Activated naive CD4-positive, alpha-beta T cell treated with anti-CD3 and anti-CD28 coated beads, Interleukin-2, amount 50 U/mL, for 72 hours (primary cell): ENCODE measurements around the gene NCF2. TPM values are rescaled to one million over a fixed set of nuclear protein-coding genes. Genes with fewer than 3 reads are reported as not detected.
A peak's percentile ranks its signal among the peaks of the same experiment; 100 is the strongest.
"Not testable (repeated sequence)": the region's sequence is repeated elsewhere in the genome, so short reads cannot be mapped to it uniquely, and the experiment has no call there.

Source experiments
- ATAC-seq, 2 donors: fragments of 150-1000 bp; cut with Tn5 transposase; 2 replicates each; pipeline ENCODE4 v1.10.0; 2021; ENCODE audit warnings: mild to moderate bottlenecking in 2 of 2, moderate library complexity in 2 of 2
- DNase-seq, 2 donors: peaks; one replicate each; pipeline ENCODE4 v3.0.0; 2021 to 2022; ENCODE audit warnings: low spot score in 2 of 2
- H3K27ac Mint-ChIP-seq, 2 donors: one replicate each; pipeline ENCODE4 v1.8.0; 2022; ENCODE audit warnings: mild to moderate bottlenecking in 2 of 2, mixed read lengths in 2 of 2
- H3K36me3 Mint-ChIP-seq, 2 donors: one replicate each; pipeline ENCODE4 v1.8.0; 2022; ENCODE audit warnings: mixed read lengths in 2 of 2
- H3K9me3 Mint-ChIP-seq, 2 donors: one replicate each; pipeline ENCODE4 v1.8.0; 2022; ENCODE audit warnings: mixed read lengths in 2 of 2
- total RNA-seq, 2 donors: library from RNA; stranded (reverse); gene quantifications; one replicate each; pipeline ENCODE4 v1.2.3, GENCODE V29; 2022

Gene NCF2, protein sequence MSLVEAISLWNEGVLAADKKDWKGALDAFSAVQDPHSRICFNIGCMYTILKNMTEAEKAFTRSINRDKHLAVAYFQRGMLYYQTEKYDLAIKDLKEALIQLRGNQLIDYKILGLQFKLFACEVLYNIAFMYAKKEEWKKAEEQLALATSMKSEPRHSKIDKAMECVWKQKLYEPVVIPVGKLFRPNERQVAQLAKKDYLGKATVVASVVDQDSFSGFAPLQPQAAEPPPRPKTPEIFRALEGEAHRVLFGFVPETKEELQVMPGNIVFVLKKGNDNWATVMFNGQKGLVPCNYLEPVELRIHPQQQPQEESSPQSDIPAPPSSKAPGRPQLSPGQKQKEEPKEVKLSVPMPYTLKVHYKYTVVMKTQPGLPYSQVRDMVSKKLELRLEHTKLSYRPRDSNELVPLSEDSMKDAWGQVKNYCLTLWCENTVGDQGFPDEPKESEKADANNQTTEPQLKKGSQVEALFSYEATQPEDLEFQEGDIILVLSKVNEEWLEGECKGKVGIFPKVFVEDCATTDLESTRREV
- 1 to 10 TPM; 4.3 to 9.1 TPM for total RNA-seq

DNA sequence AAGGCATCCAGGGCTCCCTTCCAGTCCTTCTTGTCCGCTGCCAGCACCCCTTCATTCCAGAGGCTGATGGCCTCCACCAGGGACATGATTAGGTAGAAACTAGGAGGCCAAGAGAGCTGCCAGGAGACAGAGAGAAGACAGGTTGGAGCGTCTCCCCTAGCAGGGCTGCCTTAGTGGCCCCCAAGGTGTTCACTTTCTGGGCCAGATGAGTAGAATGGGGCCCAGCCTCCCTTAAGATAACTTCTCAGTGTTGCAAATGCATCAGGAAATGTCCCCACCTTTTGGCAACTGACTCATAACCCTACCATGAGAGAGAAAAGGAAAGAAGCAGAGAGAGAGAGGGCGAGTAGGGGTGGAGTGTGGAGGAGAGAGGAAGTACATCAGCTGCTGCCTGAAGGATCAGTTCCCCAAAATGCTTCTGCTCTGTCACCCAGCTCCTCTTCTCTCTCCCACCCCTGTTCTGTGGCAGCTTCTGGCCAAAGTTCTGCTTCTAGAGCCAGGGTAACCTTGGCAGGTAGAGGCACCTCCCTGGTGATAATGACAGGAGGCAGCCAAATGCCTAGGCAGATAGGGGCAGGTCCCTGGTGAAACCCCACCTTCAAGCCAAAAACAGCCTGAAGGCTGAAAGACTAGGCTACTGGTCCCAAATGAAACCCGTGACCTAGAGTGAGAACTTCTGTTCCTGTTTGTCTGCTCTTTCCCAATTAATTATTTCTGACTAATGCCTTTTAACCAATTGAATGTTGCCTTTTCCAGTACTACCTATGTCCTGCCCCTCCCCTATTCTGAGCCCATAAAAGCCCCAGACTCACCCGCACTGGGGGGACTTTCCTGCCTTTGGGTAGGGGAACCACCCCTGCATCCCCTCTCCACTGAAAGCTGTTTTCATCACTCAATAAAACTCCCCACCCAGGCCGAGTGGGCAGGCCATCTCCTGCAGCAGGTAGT lies at the start of gene NCF2:
Gene NCF2, minus strand, starts transcription at position 216 of the 948 bp plus-strand sequence. Its CDS starts 130 bp downstream, at position 86.
- H3K9me3 Mint-ChIP-seq = no peaks in the 10 kb centered on the region
- peak; percentile 92 to 95 for ATAC-seq
- H3K27ac Mint-ChIP-seq = peak within 1 kb of the TSS; percentile 74 to 84
- no peaks in the 10 kb centered on the region for H3K36me3 Mint-ChIP-seq
- peak; percentile 53 to 61 for DNase-seq

DNA sequence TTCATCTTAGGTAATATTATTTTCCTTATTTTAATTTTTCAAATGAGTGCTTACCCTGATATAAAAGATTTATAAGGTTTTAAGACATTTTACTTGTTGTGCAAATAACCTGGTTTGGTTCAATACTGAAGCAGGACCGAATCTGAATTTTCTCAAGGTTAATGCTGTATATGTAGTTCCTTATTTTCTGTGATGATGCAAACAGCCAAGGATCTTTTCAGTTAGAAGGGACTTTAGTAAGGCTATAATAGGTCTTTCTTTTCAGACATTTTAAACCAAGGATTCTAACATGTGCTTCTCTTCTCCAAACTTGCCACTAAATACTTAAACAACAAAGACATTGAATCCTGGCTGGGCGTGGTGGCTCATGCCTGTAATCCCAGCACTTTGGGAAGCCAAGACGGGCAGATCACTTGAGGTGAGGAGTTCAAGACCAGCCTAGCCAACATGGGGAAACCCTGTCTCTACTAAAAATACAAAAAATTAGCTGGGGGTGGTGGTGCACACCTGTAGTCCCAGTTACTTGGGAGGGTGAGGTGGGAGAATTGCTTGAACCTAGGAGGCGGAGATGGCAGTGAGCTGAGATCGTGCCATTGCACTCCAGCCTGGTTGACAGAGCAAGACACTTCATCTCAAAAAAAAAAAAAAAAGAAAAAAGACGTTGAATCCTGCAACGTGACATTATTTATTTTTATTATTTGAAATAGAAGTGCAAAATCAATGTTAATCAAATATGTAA lies 48.6 kb upstream of the NCF2 start:
- Mint-ChIP-seq H3K36me3 (peaks cover 13 to 22% of the 10 kb centered on the region in 2 donors), H3K27ac (no peak overlapping the region), H3K9me3 (no peaks in the 10 kb centered on the region)
- no peak for DNase-seq
- ATAC-seq = no peak

DNA sequence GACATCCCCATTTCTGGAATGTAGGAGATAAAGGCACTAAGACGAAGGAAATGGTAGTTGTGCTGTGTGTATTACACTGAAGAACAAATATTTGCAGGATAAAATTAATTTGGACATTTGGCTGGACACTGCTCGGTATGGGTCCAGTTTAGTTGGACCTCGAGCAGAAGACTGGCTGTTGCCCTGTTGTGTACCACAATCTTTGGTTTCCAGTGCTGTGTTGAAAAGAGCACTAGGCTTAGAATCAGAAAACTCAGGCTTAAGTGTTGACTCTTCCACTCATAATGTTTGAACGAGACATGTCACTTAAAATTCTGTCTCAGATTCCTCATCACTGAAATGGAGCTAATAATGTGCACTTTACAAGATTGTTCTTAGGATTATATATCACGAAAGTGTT lies 46.5 kb upstream of the NCF2 start:
- DNase-seq = no peak
- Mint-ChIP-seq H3K36me3 (peaks cover 17 to 38% of the 10 kb centered on the region in 2 donors), H3K9me3 (no peaks in the 10 kb centered on the region), H3K27ac (peak overlapping the region; percentile 96 to 100)
- ATAC-seq = no peak

DNA sequence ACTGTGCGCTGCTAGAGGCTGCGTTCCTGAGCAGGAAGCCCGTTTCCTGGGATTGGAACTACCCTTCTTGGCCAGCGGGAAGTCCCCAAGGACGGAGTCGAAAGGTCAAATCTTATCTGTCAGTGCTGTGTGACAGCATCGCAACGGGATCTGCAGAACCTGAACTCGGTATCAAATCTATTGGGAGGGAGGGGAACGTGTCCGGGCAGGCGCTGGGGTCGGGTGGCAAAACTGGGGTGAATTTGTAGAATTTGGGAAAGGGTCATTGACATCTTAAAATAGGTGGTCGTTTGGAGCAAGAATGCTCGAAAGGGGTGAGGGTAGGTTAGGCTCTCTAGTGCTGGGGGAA lies 46.0 kb upstream of the NCF2 start:
- H3K36me3 Mint-ChIP-seq = peaks cover 17 to 41% of the 10 kb centered on the region in 2 donors
- no peak for DNase-seq
- H3K9me3 Mint-ChIP-seq = no peaks in the 10 kb centered on the region
- H3K27ac Mint-ChIP-seq = peak overlapping the region; percentile 96 to 100
- no peak for ATAC-seq

DNA sequence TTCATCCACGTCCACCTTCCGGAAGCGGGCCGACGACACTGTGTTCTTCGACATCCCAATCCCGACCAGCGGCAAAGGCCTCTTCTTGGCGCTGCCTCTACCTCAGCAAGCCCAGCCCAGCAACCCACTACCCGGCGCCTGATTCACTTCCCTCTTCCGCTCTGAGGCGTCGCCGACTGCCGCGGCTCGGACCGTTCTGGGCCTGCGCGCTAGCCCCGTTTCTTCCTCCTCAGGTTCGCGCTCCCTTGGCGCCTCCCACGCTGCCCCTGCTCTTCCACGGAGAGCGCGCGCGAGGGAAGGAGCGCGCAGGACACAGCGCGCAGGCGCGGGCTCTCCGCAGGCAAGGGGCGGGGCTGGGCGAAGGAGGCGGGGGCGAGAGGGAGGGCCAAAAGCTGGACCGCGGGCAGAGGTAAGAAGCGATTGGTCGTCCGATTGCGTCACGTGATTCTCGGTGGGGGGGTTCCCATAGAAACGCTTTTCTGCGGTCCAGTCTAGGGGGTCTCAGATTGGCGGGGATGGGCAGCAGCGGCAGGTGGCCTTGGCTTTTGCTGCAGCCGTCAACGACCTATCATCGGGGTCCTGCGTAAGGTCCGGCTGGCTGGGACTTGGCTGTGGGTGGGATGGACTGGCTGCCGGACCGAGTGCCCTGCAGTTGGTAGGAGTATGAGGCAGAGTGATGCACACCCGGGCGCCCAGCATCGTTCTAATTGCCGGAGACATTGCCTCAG lies 45.5 kb upstream of the NCF2 start, which contains the start of gene ARPC5:
Gene ARPC5, minus strand, starts transcription at position 178 of the 728 bp plus-strand sequence. Its CDS starts 124 bp downstream, at position 54.
- DNase-seq (peak; percentile 97), ATAC-seq (peak; percentile 89 to 92)
- peak within 1 kb of the TSS; percentile 96 to 100 for H3K27ac Mint-ChIP-seq
- H3K36me3 Mint-ChIP-seq = peaks cover 20 to 44% of the 10 kb centered on the region in 2 donors
- no peaks in the 10 kb centered on the region for H3K9me3 Mint-ChIP-seq

DNA sequence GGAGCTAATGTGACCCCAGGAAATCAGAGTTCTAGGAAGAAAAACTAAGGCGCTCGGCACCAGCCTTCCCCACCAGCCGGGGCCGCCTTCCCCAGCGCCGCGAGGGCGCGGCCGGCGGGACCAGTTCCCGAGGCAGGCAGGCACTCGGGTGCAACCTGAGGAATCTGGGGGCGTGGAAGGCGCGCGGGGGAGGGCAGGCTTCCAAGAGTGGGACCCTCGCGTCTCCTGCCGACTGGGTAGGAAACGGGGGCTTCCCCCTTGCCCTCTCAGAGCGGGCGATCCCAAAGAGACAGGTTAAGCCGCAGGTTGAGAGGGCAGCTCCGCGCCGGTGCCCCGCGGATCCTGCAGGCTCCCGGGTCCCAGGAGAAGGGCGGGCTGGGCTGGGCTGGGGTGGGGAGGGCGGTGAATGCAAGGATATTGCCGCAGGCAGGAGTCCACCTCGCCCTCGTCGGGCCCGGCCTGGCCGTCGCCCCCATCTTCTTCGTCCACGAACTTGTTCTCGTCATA lies 44.9 kb upstream of the NCF2 start:
- ATAC-seq (peak in 1 of 2 donors; percentile 3), DNase-seq (peak; percentile 31 to 63)
- H3K27ac Mint-ChIP-seq = peak overlapping the region; percentile 96 to 100
- H3K9me3 Mint-ChIP-seq = no peaks in the 10 kb centered on the region
- H3K36me3 Mint-ChIP-seq = peaks cover 25 to 50% of the 10 kb centered on the region in 2 donors

DNA sequence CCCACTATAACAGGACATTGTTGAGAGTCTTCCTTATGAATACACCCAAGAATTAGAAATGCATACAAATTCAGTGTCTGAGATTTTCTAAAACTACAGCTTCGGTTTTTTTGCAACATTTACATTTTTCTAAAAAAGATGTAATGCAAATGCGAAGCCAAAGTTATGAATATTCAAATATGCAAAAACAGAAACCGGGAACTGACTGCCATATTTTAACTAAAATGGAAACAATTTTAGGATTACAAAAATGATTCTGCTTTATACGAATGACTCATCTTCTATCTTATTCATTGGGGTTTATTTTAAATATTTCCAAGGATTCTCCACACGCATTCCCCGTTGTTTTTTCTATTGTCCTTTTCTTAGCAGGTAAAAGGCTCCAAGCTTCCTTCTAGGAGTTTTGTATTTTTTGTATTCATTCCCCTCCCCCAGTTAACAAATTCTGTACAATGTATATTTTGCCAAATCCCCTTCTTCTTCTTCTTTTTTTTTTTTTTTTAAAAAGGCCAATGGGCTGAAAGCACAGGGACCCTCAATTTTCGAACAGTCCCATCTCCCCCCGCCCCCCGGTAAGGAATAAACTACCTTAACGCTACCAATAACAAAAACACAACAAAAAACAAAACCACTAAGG lies 44.3 kb upstream of the NCF2 start:
- Mint-ChIP-seq H3K9me3 (no peaks in the 10 kb centered on the region), H3K27ac (peak overlapping the region; percentile 96 to 98), H3K36me3 (peaks cover 25 to 56% of the 10 kb centered on the region in 2 donors)
- ATAC-seq (no peak), DNase-seq (no peak)

DNA sequence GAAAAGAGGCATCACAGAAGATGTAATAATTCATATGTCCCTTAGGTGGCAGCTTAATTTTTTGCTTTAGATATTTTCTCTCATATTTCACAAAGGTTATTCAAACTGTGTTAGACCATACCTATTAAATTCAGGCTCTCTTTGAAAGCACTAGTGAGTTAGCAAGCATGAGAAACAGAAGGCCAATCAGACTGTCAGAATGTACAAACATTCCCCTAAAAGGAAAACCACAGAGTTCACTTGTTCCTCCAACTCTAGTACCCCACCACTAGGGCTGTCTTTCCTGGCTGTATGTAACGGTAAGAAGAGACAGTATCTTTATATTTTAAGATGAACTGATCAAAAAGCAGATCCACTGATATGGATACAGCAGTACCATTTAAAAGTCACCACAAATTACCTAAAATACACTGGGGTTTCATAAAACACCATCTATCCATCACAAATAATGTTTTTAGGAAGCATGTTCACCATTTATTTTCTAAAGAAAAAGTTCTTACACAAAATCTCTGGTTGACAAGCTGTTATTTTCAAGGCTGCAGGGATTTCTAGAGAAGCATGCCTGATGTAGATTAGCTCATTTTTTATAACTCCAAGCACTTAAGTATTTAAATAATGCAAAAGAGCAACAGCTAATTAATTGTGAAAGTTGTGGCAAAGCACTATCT lies 43.6 kb upstream of the NCF2 start:
- DNase-seq (peak in 1 of 2 donors; percentile 34), ATAC-seq (peak; percentile 34 to 50)
- peak overlapping the region; percentile 91 to 96 for H3K27ac Mint-ChIP-seq
- H3K9me3 Mint-ChIP-seq = no peaks in the 10 kb centered on the region
- peaks cover 26 to 64% of the 10 kb centered on the region in 2 donors for H3K36me3 Mint-ChIP-seq

DNA sequence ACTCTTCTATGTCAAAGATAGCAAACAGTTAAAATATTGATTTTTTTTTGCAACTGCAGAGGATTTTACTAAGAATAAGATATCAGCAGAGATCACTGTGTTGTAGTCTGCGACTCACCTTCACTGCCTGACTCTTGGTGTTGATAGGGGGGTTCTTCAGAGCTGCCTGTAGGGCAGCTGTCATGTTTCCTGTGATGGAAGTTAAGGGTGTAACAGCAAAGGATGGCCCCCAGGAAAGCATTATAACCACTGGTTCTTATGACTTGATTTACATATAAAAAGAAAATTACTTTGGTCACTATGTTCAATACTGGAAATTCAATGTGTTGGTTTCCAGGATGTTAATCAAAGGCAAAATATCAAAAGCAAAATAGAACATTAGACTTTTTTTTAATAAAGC lies 42.7 kb upstream of the NCF2 start:
- DNase-seq (no peak), ATAC-seq (no peak)
- Mint-ChIP-seq H3K36me3 (peaks cover 31 to 71% of the 10 kb centered on the region in 2 donors), H3K9me3 (no peaks in the 10 kb centered on the region), H3K27ac (peak overlapping the region; percentile 20 to 96)

DNA sequence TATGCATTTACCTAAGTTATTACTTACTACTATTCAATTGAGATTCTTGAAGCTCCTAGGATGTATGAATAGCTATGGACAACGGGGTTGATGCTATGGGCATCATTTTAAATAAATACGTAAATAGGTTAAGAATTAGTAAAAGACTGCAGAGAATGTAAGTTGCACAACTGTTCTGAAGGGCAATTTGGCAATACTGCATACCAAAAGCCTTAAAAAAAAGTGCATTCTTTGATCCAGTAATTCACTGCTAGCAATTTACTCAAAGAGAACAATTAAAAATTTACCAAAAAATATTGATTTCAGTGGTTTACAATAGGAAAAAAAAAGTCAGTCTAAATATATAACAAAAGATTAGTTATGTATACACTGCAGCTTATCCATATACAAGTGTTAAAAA lies 41.9 kb upstream of the NCF2 start:
- ATAC-seq (no peak), DNase-seq (no peak)
- Mint-ChIP-seq H3K36me3 (peaks cover 31 to 71% of the 10 kb centered on the region in 2 donors), H3K27ac (no peak overlapping the region), H3K9me3 (no peaks in the 10 kb centered on the region)

DNA sequence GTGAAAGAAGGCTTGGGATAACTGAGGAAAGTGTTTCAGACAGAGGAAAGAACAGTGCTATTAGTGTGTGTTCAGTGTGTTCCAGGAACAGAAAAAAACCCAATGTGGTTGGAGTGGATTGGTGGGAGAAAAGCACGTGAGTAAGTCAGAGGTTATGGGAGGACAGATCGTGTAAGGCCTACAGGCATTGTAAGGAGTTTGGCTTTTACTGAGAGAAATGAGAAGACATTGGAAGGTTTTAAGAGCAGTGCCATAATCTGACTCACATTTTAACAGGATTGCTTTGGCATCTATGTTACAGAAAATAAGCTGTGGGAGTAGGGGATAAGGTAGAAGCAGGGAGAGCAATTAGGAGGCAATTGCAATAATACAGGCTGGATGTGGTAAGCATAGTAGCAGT lies 40.5 kb upstream of the NCF2 start:
- ATAC-seq (no peak), DNase-seq (no peak)
- Mint-ChIP-seq H3K9me3 (no peaks in the 10 kb centered on the region), H3K27ac (peak overlapping the region; percentile 5 to 37), H3K36me3 (peaks cover 31 to 64% of the 10 kb centered on the region in 2 donors)

DNA sequence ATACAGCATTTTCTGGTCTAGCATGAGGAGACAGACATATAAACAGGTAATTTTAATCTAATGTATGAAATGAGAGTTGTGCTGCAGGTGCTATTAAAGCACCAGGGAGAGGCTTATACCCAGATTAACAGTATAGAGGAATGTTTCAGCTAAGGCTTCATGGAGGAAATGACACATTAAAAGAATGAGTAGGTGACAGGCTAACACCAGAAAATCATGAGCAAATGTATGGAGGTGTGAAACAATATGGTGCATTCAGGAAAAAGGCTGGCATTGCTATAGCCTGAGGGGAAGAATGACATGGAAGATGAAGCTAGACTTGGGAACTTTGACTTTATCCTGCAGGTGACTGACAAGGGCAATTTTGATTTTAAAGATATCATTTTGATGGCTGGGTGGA lies 38.3 kb upstream of the NCF2 start:
- peak overlapping the region in 1 of 2 donors; percentile 16 for H3K27ac Mint-ChIP-seq
- ATAC-seq (peak; percentile 74 to 78), DNase-seq (no peak)
- peaks cover 16 to 54% of the 10 kb centered on the region in 2 donors for H3K36me3 Mint-ChIP-seq
- H3K9me3 Mint-ChIP-seq = no peaks in the 10 kb centered on the region

DNA sequence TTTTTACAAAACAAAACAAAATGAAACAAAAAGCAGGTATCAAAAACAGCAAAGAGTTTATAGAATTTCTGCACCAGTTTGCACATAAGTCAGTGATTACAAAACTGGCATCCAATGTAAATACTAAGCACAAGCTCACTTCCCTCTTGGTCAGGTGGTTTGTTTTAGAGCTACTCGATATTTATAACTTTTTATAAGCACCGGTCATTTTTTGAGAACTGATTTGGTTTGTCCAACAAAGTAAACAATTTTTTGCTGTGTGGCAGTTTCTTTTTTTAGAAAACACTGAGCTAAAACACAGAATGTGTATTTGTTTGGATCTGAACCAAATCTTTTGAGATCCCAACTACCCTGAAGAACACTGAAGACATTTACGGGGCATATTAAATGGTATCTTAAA lies 36.0 kb upstream of the NCF2 start:
- not testable (repeated sequence) for DNase-seq, H3K9me3 Mint-ChIP-seq, ATAC-seq, H3K27ac Mint-ChIP-seq
- peaks cover 14 to 39% of the 10 kb centered on the region in 2 donors for H3K36me3 Mint-ChIP-seq
